GM19238 (cell line): ENCODE results near the gene NELL2.
"Not testable (repeated sequence)": the region's sequence is repeated elsewhere in the genome, so short reads cannot be mapped to it uniquely, and the experiment has no call there.

Source experiments
- DNase-seq: peaks from one replicate; pipeline ENCODE4 v3.0.0; 2011; ENCODE audit warnings: low spot score; ENCODE audit not compliant: insufficient read length

Gene NELL2

GRCh38 chr12:44697511-44697910 is 178.6 kb downstream of the NELL2 start:
- DNase-seq = no peak

GRCh38 chr12:44696542-44696941 is 179.6 kb downstream of the NELL2 start:
- no peak for DNase-seq

- no peak for DNase-seq
These were observed 182.1 kb downstream of the NELL2 start for GRCh38 chr12:44694017-44694416.

- DNase-seq = no peak
These were observed 186.5 kb downstream of the NELL2 start for GRCh38 chr12:44689587-44689986.

- not testable (repeated sequence) for DNase-seq
These were observed 189.2 kb downstream of the NELL2 start for GRCh38 chr12:44686821-44687432.

- no peak for DNase-seq
These were observed 198.4 kb downstream of the NELL2 start for GRCh38 chr12:44677724-44678123.

- DNase-seq = no peak
These were observed 201.2 kb downstream of the NELL2 start for GRCh38 chr12:44674875-44675274.

GRCh38 chr12:44673811-44674210 is 202.3 kb downstream of the NELL2 start:
- no peak for DNase-seq

GRCh38 chr12:44672042-44672441 is 204.1 kb downstream of the NELL2 start:
- no peak for DNase-seq

GRCh38 chr12:44668443-44668842 is 207.7 kb downstream of the NELL2 start:
- no peak for DNase-seq

GRCh38 chr12:44667461-44667860 is 208.7 kb downstream of the NELL2 start:
- no peak for DNase-seq

GRCh38 chr12:44663291-44663690 is 212.8 kb downstream of the NELL2 start:
- no peak for DNase-seq

GRCh38 chr12:44655846-44656245 is 220.3 kb downstream of the NELL2 start:
- no peak for DNase-seq

GRCh38 chr12:44654646-44655639 is 221.2 kb downstream of the NELL2 start:
- no peak for DNase-seq

- no peak for DNase-seq
These were observed 222.1 kb downstream of the NELL2 start for GRCh38 chr12:44653861-44654527.

GRCh38 chr12:44649693-44650092 is 226.4 kb downstream of the NELL2 start:
- DNase-seq = no peak

GRCh38 chr12:44647917-44648690 is 228.0 kb downstream of the NELL2 start:
- no peak for DNase-seq

- no peak for DNase-seq
These were observed 235.5 kb downstream of the NELL2 start for GRCh38 chr12:44640427-44641190.

- DNase-seq = no peak
These were observed 238.2 kb downstream of the NELL2 start for GRCh38 chr12:44637875-44638274.

GRCh38 chr12:44628180-44628579 is 247.9 kb downstream of the NELL2 start:
- no peak for DNase-seq
